SKM-1 (cell line): ENCODE results near the gene RBBP8NL.

Experiments used
- DNase-seq: peaks from one replicate; lab custom pipeline; 2025; ENCODE audit not compliant: unreplicated experiment; lab: John Stamatoyannopoulos, UW

RBBP8NL gene

GRCh38 chr20:62422636-62423325 lies 4.6 kb downstream of the RBBP8NL start:
- DNase-seq: no peak

GRCh38 chr20:62421716-62421990 lies 5.7 kb downstream of the RBBP8NL start:
- no peak for DNase-seq

- DNase-seq: no peak
Observed at GRCh38 chr20:62420846-62421715, 6.3 kb downstream of the RBBP8NL start.

- no peak for DNase-seq
Observed at GRCh38 chr20:62419759-62420158, 7.6 kb downstream of the RBBP8NL start.

GRCh38 chr20:62418709-62419487 lies 8.4 kb downstream of the RBBP8NL start:
- DNase-seq: no peak

GRCh38 chr20:62417981-62418708 lies 9.2 kb downstream of the RBBP8NL start:
- no peak for DNase-seq

GRCh38 chr20:62416651-62417637 lies 10.4 kb downstream of the RBBP8NL start:
- no peak for DNase-seq

- no peak for DNase-seq
Observed at GRCh38 chr20:62415354-62416111, 11.8 kb downstream of the RBBP8NL start.

GRCh38 chr20:62413896-62414481 lies 13.3 kb downstream of the RBBP8NL start:
- no peak for DNase-seq

GRCh38 chr20:62413025-62413570 lies 14.2 kb downstream of the RBBP8NL start:
- DNase-seq: no peak

- DNase-seq: no peak
Observed at GRCh38 chr20:62412194-62413024, 14.9 kb downstream of the RBBP8NL start.

GRCh38 chr20:62411479-62412193 lies 15.7 kb downstream of the RBBP8NL start:
- no peak for DNase-seq

- no peak for DNase-seq
Observed at GRCh38 chr20:62410746-62411478, 16.4 kb downstream of the RBBP8NL start.

GRCh38 chr20:62409931-62410745 lies 17.2 kb downstream of the RBBP8NL start:
- DNase-seq: no peak

- DNase-seq: no peak
Observed at GRCh38 chr20:62409086-62409853, 18.1 kb downstream of the RBBP8NL start.
